ENCODE measurements around the gene SNAPC1.

SNAPC1 gene

DNA sequence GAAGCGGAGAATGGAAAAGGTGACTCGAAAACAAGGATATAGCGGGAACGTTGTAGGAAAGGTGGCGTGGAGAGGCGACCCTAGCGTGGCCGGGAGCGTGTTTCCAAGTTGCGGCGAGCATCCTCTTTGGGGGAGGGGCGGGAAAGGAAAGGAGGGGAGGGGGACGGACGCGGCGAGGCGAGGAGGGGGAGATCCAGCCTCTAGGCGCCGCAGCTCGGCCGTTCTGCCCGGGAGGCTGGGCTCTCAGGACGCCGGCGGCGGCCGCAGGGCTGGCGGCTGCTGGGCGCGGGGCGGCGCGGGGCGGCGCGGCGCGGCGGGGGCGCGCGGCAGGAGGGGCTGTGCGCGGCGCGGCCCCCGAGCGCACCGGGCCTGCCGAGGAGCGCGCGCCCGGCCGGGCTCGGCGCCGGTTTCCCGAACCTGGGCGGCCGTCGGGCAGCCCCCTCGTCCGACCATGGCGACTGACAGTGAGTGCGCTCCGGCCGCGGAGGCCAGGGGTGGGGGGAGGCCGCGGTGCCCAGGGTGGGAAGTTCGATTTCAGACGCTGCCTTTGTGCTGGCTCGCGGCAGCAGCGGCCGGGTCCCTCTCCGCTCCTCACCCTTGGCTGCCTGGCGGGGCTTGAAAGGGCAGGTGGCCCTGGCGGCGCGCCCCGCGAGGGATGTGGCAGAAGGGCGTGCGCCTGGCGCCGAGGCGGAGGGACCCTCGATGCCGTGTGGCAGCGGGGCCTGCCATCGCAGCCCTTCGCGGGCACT, 50.3 kb downstream of the SNAPC1 start, which contains the start of gene SYT16:
Gene SYT16 (plus strand): TSS at position 357 of the 749 bp plus-strand sequence.
- DNase-seq (ENCODE audit: low spot score): peak; percentile 79

DNA sequence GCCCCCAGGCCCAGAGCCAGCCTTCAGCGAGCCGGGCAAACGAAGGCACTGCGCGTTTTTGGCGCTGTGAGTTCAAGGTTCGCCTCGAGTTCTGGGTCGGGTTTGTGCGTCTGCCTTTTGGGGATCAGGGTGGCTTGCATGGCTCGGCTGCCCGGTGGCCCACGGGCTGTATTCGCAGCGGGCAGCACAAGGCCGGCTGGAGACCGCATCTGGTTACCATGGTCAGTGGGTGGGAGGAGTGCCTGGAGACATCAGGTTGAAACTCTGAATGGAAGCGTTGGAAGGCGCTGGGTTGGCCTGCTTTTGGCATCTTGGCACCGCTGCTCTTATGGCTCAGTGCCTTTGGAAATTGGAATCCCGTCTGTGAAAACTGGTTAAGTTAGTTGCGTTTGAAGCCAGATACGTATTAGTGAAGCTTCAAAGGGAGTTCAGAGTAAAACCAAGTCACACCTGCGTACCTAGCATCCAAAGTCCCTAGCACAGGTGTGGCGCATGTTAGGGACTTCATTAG, 50.9 kb downstream of the SNAPC1 start:
- peak; percentile 37 for DNase-seq (ENCODE audit: low spot score)

DNA sequence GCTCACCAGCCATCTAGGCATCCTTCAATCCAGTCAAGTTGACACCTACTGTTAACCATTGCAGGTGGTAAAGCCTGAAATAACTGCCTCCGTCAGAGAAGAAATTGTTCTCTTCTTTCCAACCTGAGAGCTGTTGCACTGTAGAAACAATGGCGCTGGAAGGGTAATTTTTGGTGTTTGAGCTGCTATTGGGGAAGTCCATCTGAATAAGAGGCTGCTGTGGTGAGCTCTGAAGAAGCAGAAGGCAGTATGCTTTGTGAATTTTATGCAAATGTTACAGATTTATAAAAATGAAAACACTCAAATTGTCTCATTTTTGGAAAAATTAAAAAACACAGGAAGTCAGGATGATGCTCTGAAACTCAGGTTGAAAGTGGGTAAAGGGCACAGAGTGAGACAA, 60.2 kb downstream of the SNAPC1 start:
- DNase-seq (ENCODE audit: low spot score): no peak

DNA sequence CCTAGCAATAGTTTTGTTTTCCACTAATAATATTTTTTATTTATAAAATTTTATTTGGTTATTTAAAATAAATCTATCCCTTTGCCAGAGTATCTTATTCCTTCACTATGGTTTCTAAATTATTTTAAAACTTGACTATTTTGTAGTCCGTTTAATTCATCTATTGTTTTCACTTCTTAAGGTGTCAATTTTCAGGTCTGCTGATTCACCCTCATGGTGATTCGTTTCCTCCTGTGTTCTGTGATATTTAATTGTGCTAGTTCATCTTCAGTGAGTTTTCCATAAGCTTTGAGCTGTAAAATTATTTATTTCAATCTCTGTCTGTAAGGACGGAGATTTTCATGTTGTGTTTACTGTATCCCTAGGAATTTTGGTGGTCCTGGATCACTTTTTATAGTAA, 70.6 kb downstream of the SNAPC1 start:
- no peak for DNase-seq (ENCODE audit: low spot score)

DNA sequence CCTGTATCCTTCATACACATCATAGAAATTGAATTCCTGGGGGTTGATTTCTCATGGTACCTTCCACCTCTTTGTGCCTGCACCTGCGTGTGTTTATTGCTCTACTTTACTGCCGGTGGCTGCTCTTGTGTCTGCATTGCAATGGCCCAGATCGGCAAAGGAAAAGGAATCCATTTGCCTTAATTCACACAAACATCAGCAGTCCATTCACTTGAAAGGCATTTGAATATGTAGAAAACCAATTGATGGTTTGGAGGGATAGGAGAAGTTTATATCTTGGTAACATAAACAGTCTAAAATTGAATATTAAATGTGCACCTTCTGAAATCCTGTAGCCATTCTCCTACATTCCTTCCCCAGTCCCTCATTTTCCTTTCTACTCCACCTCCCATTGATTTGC, 74.0 kb downstream of the SNAPC1 start:
- DNase-seq (ENCODE audit: low spot score): no peak

DNA sequence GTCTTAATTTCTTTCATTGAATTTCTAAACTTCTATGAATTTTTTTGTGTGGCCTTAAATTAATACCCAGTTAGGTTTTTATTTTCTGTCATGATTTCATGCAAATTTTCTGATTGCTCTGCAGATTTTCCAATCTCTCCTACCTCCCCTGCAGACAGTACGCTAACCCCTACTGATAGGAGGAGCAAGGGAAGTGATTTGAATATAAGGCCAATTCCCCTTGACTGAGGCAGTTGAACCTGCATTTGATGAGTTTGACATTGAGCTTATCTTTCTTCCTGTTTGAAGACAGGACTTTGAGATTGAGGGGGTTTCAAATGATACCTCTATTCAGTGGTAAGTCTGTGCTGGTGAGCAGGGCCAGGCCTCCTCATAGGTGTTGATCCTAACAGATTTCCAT, 74.6 kb downstream of the SNAPC1 start:
- DNase-seq (ENCODE audit: low spot score): no peak

DNA sequence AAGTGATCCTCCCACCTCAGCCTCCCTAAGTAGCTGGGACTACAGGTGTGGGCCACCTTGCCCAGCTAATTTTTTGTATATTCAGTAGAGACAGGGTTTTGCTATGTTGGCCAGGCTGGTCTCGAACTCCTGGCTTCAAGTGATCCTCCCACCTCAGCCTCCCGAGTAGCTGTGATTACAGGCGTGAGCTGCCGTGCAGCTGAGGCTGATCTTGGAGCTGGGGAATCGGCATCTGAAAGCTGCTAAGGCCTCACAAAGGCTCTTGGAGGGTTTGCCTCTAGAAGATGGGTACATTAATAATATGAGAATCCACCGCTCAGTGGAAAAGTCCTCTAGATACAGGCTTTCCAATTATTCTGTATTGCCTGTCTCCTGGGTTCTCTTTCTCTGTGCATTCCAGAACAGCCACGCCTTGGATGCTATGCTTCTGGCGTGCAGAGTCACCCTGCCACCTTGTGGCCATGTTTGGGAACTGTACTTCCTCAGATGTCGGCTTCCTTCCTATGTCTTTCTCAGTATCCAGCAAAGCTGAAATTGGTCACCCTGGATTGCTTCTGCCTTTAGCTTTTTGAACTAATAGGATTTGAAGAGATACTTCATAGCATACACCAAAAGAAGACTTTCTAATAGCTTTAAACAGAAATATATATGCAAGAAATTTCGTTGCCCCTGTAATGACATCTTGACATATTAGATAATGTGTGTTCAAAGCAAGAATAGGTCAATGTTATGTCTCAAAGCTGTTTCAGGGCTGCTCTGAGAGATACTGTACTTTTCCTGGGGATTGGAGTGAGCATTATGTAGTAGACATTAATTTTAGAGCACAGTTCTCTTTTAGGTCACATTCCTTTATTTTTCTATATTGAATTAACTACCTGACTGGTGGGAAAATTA, 75.4 kb downstream of the SNAPC1 start:
- DNase-seq (ENCODE audit: low spot score): peak; percentile 78

DNA sequence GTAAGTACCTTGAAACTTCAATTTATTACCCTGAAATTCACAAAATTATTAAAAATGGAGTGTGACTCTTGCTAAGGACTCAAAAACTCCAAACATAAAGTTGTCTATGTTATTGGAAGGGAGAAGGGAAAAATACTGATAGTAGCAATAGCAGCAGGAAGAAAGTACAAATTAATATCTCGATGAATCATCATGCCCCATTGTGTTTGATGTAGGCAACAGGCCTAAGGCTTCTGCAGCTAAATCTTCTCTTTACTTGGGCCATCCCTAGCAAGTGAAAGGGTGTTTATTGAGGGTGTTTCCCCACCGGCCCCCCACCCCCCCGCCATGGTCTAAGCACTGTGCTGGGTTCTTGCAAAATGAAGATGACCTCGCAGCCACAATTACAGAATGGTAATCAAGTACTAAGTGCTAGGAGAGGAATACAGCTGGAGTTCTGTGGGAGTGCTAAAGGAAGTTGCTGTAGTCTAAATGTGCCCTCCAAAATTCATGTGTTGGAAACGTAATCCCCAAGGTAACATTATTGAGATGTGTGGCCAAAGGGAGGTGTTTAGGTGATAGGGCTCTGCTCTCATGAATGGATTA, 76.5 kb downstream of the SNAPC1 start:
- no peak for DNase-seq (ENCODE audit: low spot score)

DNA sequence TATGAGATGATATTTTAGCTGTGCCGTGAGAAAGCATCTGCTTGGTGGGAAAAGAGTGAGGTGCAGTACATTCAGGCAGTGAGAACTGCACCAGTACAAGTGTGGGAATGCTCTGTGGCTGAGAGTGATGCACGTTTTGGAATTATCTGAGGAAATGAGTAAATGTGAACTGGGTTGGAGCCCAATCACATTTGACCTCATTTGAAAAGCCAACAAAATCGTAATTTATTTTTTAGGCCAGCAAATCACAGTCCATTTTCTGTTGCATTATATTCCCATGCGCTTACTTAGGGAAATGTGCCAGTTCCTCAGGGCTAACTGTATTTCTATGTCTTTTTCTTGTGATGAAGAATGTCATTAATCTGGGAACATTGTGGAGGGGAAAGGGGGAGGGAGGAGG, 77.3 kb downstream of the SNAPC1 start:
- no peak for DNase-seq (ENCODE audit: low spot score)

DNA sequence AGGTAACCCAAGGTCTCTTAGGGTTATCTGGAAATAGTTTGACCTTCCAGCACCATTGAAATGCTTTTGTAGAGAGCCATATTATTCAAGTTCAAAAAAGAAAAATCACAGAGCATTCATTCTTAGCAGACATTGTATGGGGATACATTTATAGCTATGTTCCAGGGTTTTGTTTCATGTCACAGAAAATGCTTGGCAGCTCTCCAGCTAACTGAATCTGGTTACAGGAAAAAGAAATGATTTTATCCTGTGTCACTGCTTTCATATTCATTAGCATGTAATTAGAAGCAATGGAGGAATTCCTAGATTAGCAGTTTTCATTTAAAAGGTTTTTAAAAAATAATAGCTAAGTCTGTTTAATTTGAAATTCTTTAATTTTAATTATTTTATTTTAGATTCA, 78.9 kb downstream of the SNAPC1 start:
- DNase-seq (ENCODE audit: low spot score): no peak

Data from iPS-NIHi11 (cell line).